HG03196 (cell line): ENCODE data around the gene NMS.

Experiments used
- ATAC-seq: cut with Tn5 transposase; IDR thresholded peaks from one replicate; pipeline ENCODE4 v1.9.1; 2021; ENCODE audit not compliant: unreplicated experiment

Gene NMS

GRCh38 chr2:100484390-100484789 is 14.1 kb downstream of the NMS start:
- ATAC-seq = no peak

- no peak for ATAC-seq
Measured at GRCh38 chr2:100485396-100485795, 15.1 kb downstream of the NMS start.

GRCh38 chr2:100494712-100495111 is 24.4 kb downstream of the NMS start:
- no peak for ATAC-seq

- no peak for ATAC-seq
Measured at GRCh38 chr2:100502782-100503181, 32.5 kb downstream of the NMS start.

GRCh38 chr2:100504542-100504941 is 34.3 kb downstream of the NMS start:
- ATAC-seq = no peak

GRCh38 chr2:100509066-100509465 is 38.8 kb downstream of the NMS start:
- ATAC-seq = no peak

GRCh38 chr2:100513650-100514049 is 43.4 kb downstream of the NMS start:
- ATAC-seq = no peak

- ATAC-seq = no peak
Measured at GRCh38 chr2:100517556-100517955, 47.3 kb downstream of the NMS start.

GRCh38 chr2:100518801-100519200 is 48.5 kb downstream of the NMS start:
- no peak for ATAC-seq

GRCh38 chr2:100520224-100520623 is 49.9 kb downstream of the NMS start:
- no peak for ATAC-seq

- no peak for ATAC-seq
Measured at GRCh38 chr2:100522430-100522829, 52.1 kb downstream of the NMS start.

GRCh38 chr2:100524331-100524730 is 54.0 kb downstream of the NMS start:
- ATAC-seq = no peak

GRCh38 chr2:100526868-100527267 is 56.6 kb downstream of the NMS start:
- ATAC-seq = no peak

- ATAC-seq = no peak
Measured at GRCh38 chr2:100527440-100528015, 57.2 kb downstream of the NMS start.

- ATAC-seq = no peak
Measured at GRCh38 chr2:100529176-100529575, 58.9 kb downstream of the NMS start.

GRCh38 chr2:100529900-100530299 is 59.6 kb downstream of the NMS start:
- ATAC-seq = no peak
